ENCODE results near the gene PPP1R26. TPM values are rescaled to one million over a fixed set of nuclear protein-coding genes. Genes with fewer than 3 reads are reported as not detected.
A peak's percentile ranks its signal among the peaks of the same experiment; 100 is the strongest.

Gene PPP1R26
- total and polyA plus RNA-seq, 9 of the 15 experiments (the other 6 are each of a cell fraction or from before 2014, with no cell fraction given): 0.77 to 26.8 (median 9.3) TPM

- TF ChIP-seq ZBTB11 (CRISPR knock-in tag; IDR thresholded peaks at IDR 0.05) (peak in 1 of 3 experiments; percentile 44; a peak in 1 of 6 replicates), ID3 (CRISPR knock-in tag; IDR thresholded peaks at IDR 0.05) (no peak), ID3 (tag; IDR thresholded peaks at IDR 0.05) (no peak), NFE2 (IDR thresholded peaks at IDR 0.05; ENCODE audit: low read depth) (peak; percentile 90), EP400 (IDR thresholded peaks at IDR 0.05) (peak; percentile 74), ZBTB43 (CRISPR knock-in tag; IDR thresholded peaks at IDR 0.05) (no peak), C11orf30 (IDR thresholded peaks at IDR 0.05; ENCODE audit: low read depth) (peak; percentile 99), MNT (conservative IDR thresholded peaks at IDR 0.05) (peak in 1 of 2 experiments; percentile 46; a peak in 2 of 4 replicates), KLF16 (IDR thresholded peaks at IDR 0.05) (no peak), TCF3 (CRISPR knock-in tag; IDR thresholded peaks at IDR 0.05) (no peak), ZKSCAN8 (CRISPR knock-in tag; IDR thresholded peaks at IDR 0.05) (no peak), ZNF639 (CRISPR knock-in tag; conservative IDR thresholded peaks at IDR 0.05 in 1 of 2, IDR thresholded peaks at IDR 0.05 in 1 of 2) (0 out of 4 replicates have a peak, but pooled peaks of 1 of the 2 experiments have one; percentile 6), ATF3 (IDR thresholded peaks at IDR 0.05) (peak; percentile 86), ATF3 (CRISPR knock-in tag; conservative IDR thresholded peaks at IDR 0.05) (no peak), SAFB2 (IDR thresholded peaks at IDR 0.05; ENCODE audit: borderline replicate concordance, low read depth, low read length, severe bottlenecking) (no peak)
Measured at GRCh38 chr9:135468854-135469521, 10.6 kb upstream of the PPP1R26 start (continued).

Data from K562 (cell line).